HG02642 (cell line): Measurements from ENCODE around the gene TRPM6.
A peak's percentile ranks its signal among the peaks of the same experiment; 100 is the strongest.

Experiments used
- ATAC-seq: cut with Tn5 transposase; IDR thresholded peaks from one replicate; pipeline ENCODE4 v1.9.1; 2021; ENCODE audit warnings: mild to moderate bottlenecking; ENCODE audit not compliant: unreplicated experiment, poor library complexity

Gene TRPM6

DNA sequence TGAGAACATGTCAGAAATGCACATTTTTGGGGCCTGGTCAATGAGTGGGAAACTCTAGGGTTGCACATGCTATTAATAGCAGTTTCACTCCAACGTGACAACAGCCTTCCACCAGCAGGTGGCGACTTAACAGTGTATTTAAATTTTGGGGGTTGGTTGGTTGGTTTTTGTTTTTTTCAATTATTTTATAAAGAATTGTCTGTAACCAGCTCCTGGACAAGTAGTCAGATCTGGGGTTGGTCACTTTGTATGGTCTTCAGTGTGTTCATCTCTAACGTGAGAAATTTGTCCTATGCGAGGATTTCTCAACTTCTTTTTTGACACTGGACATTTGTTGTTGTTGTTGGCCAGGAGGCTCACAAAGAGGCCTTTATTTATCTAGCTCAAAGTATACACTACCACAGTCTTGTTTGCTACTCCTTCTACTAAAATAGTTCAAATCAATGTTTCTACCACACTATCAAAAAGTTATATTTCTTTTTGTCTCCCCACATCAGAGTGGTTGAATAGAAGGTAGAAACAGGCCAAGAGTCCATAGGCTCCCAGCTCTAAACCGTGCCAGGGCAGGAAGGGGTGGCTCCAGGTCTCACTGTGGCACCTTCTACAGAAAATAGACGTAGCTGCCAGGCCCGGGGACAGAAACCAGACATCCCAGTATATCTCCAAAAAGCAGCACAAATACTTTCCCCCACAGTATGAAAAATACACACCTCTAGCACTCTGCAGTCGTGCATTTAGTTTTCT lies 110.4 kb downstream of the TRPM6 start:
- no peak for ATAC-seq

DNA sequence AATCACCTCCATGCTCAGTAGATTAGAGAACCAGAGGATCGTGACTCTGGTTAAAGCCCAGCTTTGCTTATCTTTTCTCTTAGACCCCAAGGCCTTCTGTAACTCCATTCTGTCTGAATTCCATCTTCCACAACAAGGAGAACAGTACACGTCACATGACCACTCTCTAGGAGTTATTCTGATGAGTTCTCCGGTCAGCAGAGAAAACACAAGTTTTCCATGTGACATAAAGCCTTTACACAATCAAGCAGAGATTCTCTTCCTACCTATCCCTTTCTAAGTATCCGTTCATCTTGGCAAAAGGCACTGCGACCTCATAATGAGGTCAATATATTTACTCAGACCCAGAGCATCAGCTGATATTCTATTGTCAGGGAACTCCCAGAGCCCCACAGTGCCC lies 112.3 kb downstream of the TRPM6 start:
- ATAC-seq: no peak

DNA sequence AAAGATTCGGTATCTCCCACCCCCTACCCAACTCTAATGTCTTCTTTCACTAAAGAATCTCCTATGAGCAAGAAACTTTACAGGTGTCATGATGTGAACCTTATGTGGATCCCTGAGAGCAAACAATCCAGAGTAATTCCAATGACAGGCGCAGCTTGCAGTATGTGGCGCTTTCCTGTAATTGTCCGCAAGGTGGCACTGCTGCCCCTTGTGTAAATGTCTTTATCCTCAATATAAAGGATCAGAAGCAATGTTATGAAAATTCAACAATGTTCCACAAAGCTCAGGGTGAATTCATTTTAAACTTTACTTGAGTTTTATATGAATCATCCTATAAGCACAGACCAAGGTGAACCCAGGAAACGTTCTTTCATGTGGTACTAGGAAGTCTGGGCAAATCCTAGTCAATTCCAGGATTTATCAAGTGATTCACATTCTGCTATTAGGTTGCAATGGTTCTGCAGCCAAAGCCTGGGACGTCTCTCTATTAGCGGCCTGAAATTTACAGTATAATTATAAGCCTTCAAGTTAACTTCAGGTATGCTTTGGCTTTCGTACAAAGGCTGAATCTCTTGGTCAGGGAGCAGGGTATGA lies 113.7 kb downstream of the TRPM6 start:
- peak; percentile 53 for ATAC-seq

DNA sequence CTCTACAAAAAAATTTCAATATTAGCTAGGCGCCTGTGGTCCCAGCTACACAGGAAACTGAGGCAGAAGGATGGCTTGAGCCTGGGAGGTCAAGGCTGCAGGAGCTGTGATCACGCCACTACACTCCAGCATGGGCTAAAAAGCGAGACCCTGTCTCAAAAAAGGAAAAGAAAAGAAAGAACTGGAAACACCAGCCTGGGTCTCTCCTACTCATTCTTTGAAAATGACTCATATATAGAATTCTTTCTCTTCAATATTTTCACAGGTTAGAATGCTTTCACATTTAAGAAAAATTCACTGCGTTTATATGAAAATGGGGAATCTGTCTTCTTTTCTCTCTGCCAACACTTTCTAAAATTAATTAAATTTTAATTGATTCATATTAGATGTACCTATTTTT lies 115.6 kb downstream of the TRPM6 start:
- peak; percentile 55 for ATAC-seq

DNA sequence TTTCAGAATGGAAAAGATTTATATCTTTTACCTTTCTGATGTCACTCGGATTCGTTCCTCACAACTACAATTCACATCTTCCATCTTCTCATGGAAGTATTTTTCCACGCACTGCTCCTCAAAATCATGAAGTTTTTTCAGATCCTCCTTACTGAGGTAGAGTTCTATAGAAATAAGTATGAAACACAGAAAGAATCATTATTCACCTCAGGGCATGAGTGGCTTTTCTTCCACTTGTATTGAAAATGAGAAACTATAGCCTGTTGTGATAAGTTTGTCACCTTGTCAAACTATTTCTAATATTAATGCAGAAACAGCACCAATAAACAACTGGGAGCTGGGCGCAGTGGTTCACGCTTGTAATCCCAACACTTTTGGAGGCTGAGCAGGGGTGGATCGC lies 116.0 kb downstream of the TRPM6 start:
- ATAC-seq: no peak

DNA sequence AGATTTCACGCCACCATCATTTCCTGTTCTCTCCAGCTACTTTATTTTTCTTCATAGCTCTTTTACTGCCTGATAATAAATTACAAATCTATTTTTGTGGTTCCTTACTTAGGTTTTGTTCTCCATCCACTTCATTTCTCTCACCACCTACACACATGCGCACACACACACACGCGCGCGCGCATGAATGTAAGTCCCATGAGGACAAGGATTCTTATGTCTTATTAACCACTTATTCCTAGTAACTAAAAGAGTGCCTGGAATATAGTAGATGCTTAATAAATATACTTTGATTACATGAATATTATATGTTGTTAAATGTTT lies 116.5 kb downstream of the TRPM6 start:
- no peak for ATAC-seq

DNA sequence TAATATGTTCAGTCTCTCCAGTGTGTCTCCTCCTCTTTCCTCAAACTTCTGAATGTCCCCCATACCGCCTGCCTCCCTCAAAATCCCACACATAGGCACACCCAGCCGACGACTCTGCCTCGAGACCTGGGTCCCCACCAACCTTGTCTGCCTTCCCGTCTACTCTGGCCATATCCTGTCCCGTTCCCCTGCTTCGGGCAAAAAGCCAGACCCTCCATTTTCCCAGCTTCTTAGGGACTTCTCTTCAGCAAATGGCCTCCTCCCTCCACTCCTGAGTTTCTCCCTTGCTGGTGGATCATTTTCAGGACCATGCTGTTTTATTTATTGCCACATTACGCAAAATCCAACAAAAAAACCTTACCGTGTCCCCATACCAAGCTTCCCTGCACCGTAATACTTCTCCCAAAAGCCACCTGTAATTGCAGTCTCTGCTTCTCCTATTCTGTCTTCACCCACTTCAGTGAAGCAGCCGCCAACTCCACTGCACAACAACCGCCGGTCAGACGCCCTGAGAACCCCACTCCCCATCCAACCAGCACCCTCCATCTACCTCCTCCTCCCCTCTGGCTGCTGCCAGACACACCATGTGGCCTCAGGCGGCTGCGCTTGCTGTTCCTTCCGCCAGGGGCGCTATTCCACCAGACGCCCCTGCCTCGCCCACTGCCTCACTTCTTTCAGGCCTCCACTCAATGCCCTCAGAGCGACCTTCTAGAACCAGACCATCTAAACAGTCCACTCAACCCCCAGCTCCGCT lies 117.0 kb downstream of the TRPM6 start:
- peak; percentile 79 for ATAC-seq

DNA sequence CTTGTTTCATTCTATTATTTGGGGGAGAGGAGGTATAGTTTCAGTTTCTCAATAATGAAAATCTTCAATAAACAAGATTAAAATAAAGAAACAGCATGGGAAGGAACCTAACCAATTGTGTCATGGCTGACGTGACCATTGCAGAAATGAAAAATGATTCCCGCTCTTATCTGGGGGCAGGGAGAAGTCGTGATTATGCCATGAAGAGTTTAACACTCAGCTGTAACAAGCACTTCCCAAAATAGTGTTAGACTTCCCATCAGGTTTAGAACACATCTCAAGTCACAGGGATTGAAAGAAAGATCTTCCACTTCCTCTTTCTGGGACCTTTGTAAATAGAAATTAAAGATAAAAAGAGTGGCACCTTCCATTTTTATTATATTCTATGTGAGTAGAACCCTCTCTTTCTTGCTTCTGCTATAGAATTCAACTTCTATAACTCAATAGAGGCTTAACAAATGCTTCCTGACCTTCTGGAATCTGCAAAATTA lies 122.2 kb downstream of the TRPM6 start:
- ATAC-seq: no peak

DNA sequence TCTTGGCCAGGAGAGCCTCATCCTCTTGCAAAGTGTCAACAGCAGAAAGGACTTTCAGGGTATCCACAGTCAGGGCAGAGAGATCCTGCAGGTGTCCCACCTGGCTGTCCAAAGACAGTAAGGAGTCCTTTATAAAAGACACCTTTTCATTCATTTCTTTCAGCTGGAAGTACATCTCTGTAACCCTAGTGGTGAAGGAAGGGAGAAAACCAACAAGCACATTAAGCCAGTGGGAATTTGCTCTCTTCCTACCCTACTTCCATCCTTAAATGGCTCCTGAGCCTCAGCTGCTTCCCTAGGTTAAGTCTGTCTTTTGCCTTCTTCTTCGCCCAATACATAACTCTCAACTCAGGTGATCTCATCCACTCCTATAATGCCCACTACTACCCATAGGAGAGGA lies 124.8 kb downstream of the TRPM6 start:
- ATAC-seq: no peak

DNA sequence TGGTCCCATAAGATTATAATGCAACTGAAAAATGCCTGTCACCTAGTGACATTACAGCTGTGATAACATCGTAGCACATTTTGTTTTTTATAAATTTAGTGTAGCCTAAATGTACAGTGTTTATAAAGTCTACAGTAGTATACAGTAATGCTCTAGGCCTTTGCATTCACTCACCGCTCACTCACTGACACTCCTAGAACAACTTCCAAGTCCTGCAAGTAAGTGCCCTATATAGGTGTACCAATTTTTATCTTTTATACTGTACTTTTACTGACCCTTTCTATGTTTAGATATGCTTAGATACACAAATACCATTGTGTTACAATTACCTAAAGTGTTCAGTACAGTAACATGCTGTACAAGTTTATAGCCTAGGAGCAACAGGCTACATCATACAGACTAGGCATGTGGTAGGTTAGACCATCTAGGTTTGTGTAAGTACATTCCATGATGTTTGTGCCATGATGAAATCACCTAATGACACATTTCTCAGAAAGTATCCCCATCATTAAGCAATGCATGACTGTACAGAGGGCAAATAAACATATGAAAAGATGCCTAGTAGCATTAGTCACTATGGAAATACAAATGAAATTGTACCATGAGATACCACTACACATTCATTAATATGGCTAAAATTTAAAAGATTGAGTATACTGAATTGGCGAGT lies 127.6 kb downstream of the TRPM6 start:
- no peak for ATAC-seq

DNA sequence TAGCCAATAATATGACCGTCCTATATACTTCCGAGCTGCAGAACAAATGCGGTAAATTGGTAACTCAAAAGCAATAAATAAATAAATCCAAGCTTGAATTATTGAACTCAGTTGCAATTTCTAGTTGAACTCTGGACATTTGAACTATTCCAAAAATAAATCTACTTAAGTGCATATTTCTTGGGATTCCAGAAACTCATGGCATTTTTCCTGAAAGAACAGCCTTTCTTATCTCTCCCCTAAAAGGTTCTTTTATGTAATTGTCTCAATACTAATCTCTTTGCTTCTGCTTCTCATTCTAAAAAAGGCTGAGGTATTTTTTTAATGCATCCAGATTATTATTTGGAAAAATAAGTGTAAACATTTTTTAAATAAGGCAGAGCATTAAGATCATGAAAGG lies 131.7 kb downstream of the TRPM6 start:
- ATAC-seq: no peak

DNA sequence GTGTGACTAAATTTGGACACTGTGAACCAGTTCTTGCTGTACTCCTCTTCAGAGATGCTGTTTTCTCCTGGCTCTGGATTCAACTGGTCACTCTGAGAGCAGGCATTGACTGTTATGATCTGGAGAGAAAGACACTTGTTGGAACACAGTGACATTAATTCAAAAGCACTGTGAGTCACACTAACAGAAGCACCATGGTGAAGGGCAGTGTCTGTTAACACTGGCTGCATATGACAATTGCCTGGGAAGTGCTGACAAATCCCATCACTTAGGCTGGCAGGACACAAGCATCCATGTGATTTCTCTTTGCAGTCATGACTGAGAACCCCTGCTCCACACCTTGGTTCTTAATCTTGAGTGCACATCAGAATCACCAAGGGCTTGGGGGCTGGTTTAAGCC lies 132.4 kb downstream of the TRPM6 start:
- no peak for ATAC-seq

DNA sequence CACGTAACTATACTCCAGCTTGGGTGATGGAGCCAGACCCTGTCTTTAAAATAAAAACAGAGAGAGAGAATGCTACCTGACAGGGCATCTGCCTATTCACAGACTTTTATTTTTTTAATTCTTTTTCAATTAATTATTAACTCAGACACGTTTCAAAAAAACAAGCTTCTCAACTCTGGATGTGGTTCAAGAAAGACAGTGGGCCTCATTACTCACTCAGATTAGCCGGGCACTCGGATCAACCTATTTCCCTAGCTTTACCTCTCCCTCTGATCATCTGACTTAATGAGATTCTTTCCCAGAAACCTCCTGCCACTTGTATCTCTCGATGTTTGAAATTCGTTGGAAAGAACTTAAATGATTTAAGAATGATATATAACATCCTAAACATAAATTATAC lies 134.1 kb downstream of the TRPM6 start:
- ATAC-seq: no peak

DNA sequence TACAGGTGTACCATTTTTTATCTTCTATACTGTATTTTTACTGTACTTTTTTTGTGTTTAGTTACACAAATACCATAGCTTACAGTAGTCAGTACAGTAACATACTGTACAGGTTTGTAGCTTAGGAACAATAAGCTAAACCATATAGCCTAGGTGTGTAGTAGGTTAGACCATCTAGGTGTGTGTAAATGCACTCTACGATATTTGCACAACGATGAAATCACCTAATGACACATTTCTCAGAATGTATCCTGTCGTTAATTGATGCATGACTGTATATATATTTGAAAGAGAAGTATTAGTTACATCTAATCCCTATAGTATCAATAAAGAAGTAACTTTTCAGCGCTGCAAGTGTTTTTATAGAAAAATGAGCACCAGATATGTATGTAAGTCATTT lies 138.8 kb downstream of the TRPM6 start:
- no peak for ATAC-seq

DNA sequence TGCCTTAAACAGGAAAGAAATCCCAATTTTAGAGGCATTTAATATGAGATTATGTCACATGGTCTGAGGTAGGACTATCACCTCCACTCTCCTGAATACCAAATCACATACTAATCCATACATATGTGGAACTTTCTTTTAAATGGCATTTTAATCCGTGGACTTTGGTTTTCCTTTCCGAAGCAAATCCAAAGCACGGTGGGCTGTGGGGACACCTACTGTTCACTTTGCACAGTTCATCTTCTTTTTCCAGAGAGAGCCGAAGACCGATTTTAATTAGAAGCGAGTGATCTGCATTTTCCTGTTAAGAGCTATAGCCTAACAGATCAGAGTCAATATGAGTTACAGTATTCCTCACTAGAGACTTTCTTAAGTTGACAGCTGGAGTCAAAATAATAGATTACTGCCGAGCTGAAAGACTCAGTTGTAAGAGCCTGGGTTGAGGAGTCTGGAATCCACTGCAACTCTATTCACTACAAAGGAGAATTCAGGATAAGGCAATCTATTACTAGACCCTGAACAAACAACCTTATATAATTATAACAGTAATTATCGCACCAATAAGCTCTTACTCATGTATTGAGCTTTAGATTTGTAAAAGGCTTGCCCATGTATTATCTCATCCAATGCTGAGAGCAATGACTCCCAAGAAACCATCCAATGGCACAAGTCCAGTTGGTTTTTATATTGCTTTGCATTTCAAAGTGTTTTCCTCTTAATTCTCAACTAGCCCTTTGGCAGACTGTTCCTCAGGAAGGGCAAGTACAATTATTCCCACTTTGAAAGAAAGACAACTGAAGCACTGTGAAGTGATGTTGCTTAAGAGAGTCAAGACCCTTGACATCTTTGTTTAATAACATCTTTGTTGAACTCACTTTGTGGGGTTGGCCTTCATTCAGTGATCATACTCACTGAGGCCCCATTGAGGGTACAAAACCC lies 144.7 kb downstream of the TRPM6 start:
- ATAC-seq: no peak

DNA sequence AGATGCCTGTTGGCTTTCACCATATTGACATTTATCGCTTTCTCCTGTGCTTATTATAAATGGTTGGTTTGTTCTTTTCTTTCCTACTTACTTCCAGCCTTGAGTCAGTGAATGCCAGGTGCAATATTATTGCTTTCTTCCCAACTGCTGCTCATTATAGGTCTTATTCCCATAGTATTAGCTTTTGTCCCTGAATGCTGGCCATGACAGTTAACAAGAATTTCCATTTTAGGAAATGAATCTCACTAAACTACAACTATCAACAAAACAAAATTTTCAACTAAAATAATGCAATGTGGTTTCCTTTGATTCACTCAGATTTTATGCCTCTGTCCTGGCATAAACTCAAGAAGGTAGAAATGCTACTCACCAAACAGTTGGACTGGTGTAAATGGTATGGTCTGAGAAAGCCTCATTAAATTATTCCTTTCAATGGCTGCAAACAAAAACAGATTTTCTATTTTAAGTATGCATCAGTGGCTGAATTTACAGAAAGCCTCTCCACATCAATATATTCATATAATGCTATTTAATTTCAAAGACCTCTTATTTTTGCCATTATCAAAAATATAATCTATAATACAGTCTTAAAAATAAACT lies 145.4 kb downstream of the TRPM6 start:
- ATAC-seq: no peak

DNA sequence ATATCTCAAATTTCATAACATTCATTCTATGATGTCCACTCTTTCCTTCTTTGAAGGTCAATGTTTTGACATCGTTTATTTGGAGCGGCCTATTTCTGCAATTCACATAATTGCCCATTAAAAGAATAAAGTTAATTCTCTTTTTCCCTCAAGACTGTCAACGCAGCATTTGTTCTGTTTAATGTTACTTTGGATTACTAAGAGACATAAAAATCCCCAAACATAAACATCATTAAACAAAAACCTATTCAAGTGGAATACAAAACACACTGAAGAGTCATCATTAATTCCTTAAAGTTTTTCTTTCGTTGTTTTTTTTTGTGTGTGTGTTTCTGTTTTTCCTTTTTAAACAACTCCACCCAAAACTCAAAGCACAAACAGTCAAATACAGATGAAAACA lies 151.1 kb downstream of the TRPM6 start:
- ATAC-seq: no peak

DNA sequence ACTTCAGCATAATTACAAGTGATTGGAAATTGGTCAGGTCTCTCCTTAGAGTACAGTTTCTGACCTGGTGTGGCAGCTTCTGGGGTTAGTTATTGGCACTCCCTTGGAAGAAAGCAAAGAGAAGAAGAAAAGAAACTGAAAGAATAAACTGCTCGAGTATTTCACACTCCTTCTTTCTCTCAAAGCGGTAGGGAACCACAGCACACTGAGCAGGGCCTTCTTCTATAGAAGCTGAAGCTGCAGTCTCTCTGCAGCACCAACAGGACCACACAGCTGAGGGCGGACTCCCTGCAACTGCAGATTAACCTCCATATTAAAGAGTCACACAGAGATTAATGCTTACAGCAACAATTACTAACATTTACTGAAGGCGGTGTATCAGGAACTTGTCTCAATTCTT lies 152.0 kb downstream of the TRPM6 start:
- no peak for ATAC-seq

DNA sequence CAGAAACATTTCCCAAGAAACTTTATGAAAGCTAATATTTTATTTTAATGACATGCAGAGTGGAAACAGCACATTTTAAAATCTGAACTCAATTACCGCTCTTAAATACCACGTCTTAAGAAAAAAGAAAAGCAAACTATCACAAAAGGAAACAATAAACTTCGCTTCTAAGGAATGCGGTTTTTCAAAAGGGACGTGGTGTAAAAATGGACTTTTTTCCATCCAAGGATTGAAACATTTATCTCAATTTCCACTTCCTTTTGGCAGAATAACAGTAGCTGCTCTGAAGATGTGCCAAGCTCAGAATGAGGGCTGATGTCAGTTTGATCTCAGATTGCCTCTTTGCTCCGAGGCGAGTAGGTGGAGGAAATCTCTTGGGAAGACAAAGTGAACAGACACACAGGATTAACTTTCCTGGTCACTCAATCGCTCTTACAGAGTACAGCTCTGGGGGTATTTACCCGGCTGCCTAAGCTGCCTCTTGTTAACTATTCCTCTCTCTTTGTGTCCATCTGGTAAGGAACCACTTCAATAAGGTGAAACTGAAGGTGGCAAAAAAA lies 158.5 kb downstream of the TRPM6 start:
- ATAC-seq: no peak
